GM12874 (cell line): ENCODE results near the gene CDC42EP4.

Experiments used
- TF ChIP-seq, protein P1 (sequence below): IDR thresholded peaks from 2 replicates; pipeline ENCODE4 v1.5.1; 2011; ENCODE audit warnings: low read depth, mild to moderate bottlenecking, control low read depth, low read length, moderate library complexity; ENCODE audit not compliant: insufficient read depth

Gene CDC42EP4

DNA sequence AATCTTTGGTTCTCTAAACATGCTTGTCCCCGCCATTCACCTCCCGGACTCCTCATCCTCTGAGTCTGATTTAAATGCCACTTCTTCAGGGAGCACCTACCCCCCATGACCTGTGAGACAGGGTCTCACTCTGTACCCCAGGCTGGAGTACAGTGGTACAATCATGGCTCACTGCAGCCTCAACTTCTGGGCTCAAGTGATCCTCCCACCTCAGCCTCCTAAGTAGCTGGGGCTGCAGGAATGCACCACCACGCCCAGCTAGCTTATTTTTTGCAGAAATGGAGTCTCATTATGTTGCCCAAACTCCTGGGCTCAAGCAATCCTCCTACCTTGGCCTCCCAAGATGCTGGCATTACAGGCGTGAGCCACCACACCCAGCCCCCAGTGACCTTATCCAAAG, 37.3 kb downstream of the CDC42EP4 start:
- TF ChIP-seq, protein P1, sequence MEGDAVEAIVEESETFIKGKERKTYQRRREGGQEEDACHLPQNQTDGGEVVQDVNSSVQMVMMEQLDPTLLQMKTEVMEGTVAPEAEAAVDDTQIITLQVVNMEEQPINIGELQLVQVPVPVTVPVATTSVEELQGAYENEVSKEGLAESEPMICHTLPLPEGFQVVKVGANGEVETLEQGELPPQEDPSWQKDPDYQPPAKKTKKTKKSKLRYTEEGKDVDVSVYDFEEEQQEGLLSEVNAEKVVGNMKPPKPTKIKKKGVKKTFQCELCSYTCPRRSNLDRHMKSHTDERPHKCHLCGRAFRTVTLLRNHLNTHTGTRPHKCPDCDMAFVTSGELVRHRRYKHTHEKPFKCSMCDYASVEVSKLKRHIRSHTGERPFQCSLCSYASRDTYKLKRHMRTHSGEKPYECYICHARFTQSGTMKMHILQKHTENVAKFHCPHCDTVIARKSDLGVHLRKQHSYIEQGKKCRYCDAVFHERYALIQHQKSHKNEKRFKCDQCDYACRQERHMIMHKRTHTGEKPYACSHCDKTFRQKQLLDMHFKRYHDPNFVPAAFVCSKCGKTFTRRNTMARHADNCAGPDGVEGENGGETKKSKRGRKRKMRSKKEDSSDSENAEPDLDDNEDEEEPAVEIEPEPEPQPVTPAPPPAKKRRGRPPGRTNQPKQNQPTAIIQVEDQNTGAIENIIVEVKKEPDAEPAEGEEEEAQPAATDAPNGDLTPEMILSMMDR, result no peak

- TF ChIP-seq, protein P1, result no peak
These were observed 38.9 kb downstream of the CDC42EP4 start for GRCh38 chr17:73272906-73273218.

DNA sequence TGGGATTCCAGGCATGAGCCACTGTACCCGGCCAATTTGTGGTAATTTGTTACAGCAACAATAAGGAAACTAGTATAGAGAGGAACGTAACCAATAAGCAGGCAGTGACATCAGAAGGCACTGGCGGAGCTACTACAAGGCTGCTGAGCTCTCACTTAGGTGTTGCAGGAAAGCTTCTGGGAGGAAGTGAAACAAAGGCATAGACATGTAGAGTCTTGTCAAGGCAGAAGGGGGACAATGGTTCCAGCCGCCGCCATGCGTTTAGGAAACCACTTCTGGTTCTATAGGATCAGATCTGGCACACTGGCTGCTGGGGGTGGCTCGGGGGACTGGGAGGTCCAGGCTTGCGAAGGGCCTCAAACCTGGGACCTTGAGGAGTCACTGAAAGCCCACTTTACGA, 40.7 kb downstream of the CDC42EP4 start:
- TF ChIP-seq, protein P1, result no peak

GRCh38 chr17:73269791-73270190, 42.0 kb downstream of the CDC42EP4 start:
- TF ChIP-seq, protein P1, result no peak

DNA sequence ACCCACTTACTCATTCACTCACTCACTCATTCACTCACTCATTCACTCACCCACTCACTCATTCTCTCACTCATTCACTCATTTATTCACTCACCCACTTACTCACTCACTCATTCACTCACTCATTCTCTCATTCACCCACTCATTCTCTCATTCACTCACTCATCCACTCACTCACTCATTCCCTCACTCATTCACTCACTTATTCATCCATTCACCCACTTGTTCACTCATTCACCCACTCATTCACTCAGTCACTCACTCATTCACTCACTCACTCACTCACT, 42.5 kb downstream of the CDC42EP4 start:
- TF ChIP-seq, protein P1, result no peak

DNA sequence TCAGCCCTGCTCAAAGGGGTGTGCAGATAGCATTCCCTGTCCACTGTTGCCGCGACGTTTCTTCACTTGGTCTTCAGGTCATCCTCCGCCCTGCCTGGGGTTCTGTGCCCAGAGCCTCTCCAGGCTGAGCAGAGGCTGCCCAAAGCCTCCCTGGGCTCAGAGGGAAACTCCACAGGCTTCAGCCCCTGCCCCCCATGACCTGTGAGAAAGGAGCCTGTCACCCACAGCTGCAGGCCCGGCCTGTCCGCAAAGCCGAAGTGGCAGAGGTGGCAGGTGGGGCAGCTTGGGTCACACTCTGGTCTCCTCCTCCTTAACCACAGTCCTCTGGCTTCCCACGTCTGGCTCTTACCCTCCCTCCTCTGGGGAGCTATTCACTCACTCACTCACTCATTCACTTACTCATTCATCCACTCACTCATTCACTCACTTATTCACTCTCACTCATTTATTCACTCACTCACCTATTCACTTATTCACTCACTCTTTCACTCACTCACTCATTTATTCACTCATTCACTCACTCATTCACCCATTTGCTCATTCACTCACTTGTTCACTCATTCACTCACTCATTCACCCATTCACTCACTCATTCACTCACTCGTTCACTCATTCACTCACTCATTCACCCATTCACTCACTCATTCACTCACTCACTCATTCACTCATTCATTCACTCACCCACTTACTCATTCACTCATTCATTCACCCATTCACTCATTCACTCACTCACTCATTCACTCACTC, 43.0 kb downstream of the CDC42EP4 start:
- TF ChIP-seq, protein P1, result no peak

- TF ChIP-seq, protein P1, result no peak
These were observed 43.9 kb downstream of the CDC42EP4 start for GRCh38 chr17:73267648-73268537.
